ENCODE data around the gene CR1.
"Not testable (repeated sequence)": the region's sequence is repeated elsewhere in the genome, so short reads cannot be mapped to it uniquely, and the experiment has no call there.

CR1 gene

GRCh38 chr1:207680590-207681388 is 184.8 kb downstream of the CR1 start:
- DNase-seq = not testable (repeated sequence)

GRCh38 chr1:207682872-207683434 is 187.0 kb downstream of the CR1 start:
- not testable (repeated sequence) for DNase-seq

GRCh38 chr1:207690551-207690950 is 194.6 kb downstream of the CR1 start:
- not testable (repeated sequence) for DNase-seq

DNA sequence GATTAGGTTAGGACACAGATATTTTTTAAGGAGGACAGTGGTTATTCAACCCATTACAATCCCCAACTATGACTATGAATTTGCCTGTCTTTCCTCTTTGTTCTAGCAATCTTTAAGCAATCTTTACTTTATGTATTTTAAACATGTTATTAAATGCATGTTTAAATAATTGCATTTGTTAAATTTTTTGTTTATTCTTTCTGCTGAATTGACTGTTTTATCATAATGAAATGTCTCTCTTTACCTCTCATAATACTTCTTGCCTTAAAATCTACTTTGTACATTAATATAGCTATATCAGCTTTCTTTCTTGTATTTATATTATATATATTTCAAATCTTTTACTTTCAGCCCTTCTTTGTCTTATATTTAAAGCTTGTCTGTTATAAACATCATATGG is 195.1 kb downstream of the CR1 start:
- no peak for DNase-seq

All from T-helper 1 cell (primary cell).